ENCODE results near the gene TLE2.

- TF ChIP-seq EZH2phosphoT487 (IDR thresholded peaks at IDR 0.05; ENCODE audit: low read length): no peak
- no peak for TF ChIP-seq EZH2 (optimal IDR thresholded peaks at IDR 0.05; ENCODE audit: low read depth, low read length)
Observed at GRCh38 chr19:3004522-3004921, 24.6 kb downstream of the TLE2 start.
